Stimulated activated CD4-positive, alpha-beta T cell treated with anti-CD3 and anti-CD28 coated beads, Interleukin-1b, Interleukin-23, amount 100 ng/mL, for 48 hours (primary cell): Measurements from ENCODE around the gene AKAP5.

Experiments
- DNase-seq: peaks from one replicate; pipeline ENCODE4 v3.0.0-alpha.2; 2020

The AKAP5 gene, protein sequence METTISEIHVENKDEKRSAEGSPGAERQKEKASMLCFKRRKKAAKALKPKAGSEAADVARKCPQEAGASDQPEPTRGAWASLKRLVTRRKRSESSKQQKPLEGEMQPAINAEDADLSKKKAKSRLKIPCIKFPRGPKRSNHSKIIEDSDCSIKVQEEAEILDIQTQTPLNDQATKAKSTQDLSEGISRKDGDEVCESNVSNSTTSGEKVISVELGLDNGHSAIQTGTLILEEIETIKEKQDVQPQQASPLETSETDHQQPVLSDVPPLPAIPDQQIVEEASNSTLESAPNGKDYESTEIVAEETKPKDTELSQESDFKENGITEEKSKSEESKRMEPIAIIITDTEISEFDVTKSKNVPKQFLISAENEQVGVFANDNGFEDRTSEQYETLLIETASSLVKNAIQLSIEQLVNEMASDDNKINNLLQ

DNA sequence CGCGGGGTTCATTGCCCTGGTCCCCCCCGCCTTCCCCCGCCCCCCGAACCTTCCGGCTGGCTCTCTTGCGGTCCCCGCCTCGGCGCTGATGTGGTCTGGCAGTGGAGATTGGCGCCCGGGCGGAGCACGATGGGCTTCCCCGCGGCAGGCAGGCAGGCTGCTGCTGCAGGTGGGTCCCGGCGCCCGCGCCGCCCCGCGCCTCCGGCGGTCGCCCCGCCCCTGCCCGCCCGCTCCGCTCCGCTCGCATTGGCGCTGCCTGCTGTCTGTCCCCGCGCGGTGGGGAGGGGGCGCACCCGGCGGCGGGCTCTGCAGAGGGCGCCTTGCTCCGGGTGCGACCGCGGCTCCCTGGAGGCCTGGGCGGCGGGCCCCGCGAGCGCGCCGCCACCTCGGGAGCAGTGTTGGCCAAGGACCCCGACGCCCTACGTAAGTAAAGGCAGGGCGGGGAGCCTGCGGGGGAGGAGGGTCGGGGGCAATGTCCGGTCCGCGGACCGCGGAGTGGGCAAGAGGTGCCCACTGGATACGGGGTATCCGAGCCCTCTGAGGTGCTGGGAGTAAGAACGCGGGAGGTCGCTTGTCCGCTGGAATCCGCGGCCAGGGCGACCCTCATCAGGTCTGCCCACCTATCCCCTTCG is at the start of gene AKAP5:
Gene AKAP5 (plus strand): TSS at position 309 of the 632 bp plus-strand sequence. CDS start 2,896 bp downstream, outside the sequence.
- peak; percentile 54 for DNase-seq

GRCh38 chr14:64416348-64416932 is 48.9 kb upstream of the AKAP5 start:
- no peak for DNase-seq

DNA sequence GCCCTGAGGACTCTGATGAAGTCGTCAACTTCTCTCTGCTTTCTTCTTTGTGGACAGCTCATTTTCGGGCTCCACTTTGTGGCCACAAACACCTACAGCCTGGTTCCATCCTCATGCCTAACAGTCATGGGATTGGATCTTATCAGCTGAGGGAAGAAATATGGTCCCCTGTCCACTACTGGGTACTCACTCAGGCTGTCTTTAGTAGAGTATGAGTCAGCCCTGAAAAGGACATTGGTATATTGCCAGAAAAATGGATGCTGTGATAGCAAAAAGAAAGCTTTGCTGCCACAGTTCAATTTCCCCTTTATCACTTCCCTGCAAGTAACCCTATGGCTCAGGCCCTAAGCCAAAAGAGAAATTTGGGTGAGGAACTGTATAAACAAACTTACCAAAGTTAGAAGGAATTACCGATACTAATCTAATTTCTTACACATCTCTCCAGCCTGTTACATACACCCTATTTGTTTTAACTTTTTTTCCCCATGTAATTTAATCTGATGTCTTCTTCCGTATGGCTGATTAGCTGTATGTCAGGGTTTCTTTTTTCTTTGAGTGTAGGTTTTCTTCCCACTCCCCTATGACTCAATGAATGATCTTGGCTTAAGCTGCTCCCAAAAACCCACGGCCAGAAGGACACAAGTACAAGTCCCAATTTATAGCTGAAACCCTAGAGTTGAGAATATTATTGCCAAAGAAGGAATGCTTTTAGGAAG is 48.1 kb upstream of the AKAP5 start:
- no peak for DNase-seq

GRCh38 chr14:64417771-64418125 is 47.6 kb upstream of the AKAP5 start:
- no peak for DNase-seq

GRCh38 chr14:64419003-64419402 is 46.3 kb upstream of the AKAP5 start:
- DNase-seq, result no peak

GRCh38 chr14:64421166-64421565 is 44.1 kb upstream of the AKAP5 start:
- DNase-seq, result no peak

- no peak for DNase-seq
Observed at GRCh38 chr14:64422005-64422404, 43.3 kb upstream of the AKAP5 start.

- no peak for DNase-seq
Observed at GRCh38 chr14:64422756-64423155, 42.5 kb upstream of the AKAP5 start.

- peak; percentile 18 for DNase-seq
Observed at GRCh38 chr14:64423987-64424386, 41.3 kb upstream of the AKAP5 start.

DNA sequence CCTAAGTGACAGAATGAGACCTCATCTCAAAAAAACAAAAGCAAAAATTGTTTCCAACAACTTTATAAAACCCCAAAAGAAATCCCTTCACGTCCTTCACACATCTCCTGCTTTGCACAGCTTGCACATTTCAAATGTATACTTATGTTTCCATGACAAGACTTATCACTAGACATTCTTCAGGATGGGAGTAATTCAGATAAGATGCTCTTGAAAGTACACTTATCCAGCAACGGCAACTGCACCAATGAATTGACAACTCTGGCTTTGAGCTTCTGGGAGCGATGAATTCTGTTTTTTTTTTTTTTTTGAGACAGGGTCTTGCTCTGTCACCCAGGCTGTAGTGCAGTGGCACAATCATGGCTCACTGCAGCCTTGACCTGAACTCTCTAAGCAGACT is 30.8 kb upstream of the AKAP5 start:
- no peak for DNase-seq

DNA sequence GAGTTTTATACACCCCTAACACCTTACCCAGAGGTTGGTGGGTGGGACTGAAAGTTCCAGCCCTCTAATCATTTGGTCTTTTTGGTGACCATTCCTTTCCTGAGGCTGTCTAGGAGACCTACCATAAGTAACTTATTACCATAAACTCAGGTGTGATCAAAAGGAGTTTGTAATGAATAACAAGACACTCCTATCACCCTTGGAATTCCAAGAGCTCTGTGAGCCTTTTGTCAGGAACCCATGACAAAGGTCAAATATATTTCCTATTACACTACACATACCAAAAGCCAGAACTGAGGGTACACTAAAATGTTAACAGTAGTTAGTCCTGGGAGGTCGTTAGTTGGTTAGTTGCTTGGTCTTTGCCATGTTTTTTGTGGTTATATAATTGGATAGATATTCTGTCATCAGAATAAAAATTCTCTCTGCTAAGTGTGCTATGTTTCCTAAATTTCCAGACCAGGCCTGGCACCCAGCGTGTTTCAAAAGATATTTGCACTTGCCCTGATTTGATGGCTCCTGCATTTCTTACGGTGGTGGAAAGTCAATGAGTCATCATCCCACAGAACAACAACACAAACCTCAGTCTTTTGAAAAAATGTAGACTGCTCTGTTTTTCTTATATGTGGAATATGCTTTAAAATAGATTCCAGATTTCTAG is 27.0 kb upstream of the AKAP5 start:
- no peak for DNase-seq

GRCh38 chr14:64439141-64439540 is 26.2 kb upstream of the AKAP5 start:
- no peak for DNase-seq

- no peak for DNase-seq
Observed at GRCh38 chr14:64440494-64440893, 24.8 kb upstream of the AKAP5 start.

DNA sequence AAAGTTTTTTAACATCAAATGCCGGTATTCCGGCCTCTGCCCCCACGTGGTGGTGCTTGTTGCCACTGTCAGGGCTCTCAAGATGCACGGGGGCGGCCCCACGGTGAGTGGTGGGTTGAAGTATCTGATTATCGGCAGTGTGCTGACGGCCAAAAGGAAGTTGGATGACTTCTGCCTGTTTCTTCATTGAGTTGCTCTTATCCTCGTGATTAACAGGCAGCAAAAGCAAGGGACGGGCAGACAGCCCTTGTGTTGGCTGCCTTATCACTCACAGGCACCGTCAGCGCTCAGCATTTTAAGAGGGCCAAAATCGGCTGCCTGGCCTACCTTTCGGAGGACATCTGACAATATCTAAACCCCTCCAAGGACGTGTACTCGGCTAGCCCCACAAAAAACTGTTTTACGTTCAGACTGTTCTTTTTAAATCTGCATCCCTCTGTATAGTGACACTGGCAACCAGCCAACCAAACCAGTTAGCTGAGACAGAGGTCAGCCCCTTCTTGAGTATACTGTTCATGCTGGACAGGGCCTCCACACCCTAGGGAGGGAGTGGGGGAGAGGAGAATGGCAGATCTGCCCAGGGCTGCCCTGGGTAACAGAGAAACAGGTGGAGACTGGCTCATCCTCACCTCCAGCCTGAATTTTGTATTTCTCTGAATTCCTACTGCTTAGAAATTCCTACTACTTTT is 22.9 kb upstream of the AKAP5 start:
- DNase-seq, result no peak

GRCh38 chr14:64444140-64444539 is 21.2 kb upstream of the AKAP5 start:
- no peak for DNase-seq

DNA sequence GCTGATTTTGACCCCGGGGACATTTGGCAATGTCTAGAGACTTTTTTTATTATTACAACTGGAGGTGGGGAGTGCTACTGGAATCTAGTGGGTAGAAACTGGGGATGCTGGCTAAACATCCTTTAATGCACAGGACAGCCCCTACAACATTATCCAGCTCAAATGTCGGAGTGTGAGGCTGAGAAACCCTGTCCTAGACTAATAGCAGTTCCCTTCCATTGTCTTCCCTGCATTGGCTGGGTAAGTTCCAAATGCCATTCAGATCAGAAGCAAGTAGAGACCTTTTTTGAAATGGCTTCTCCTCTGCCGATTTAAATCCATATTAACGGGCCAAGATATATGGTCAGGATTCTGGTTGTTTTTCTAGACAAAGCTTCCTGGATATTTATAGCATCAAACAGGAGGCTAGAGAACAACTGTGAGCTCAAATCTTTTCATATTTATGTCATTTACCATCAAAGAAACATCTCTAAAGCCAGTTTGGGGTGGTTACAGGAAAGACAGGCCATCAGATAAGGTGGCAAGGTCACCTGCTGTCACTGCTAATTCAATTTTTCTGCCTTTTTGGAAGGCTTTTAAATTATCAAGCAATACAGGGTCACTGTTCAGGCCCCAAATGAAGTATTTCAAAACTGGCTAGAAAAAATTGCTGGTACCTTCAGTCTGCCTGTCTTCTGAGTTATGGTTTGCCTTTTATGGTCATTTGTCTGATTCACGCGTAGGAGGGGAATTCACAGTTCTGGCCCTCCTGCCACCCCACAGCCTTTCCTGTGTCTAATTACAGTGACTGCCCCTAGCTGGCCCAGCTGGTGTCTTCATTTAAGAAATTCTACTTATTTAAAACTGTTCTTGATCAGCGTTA is 20.1 kb upstream of the AKAP5 start:
- peak; percentile 39 for DNase-seq

GRCh38 chr14:64447876-64448670 is 17.2 kb upstream of the AKAP5 start:
- no peak for DNase-seq

DNA sequence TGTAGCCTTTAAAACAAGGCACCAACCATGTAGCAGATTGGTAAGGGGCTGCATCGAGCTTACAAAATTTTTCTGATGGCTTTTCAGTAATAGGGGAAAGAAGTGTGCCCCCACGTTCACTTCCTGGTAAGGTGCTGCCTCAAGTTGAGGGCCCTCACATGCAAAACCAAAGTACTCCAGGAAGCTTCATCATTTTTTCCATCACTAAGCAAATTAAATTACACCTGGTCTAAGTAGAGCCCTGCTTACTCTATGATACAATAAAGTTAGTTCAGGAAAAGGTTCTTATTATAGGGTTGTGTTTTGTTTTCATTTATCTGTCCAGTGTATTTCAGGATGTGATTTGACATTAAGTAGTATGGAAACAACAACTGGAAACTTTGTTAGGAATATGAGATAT is 15.0 kb upstream of the AKAP5 start:
- DNase-seq, result no peak

GRCh38 chr14:64454671-64455070 is 10.6 kb upstream of the AKAP5 start:
- DNase-seq, result no peak

DNA sequence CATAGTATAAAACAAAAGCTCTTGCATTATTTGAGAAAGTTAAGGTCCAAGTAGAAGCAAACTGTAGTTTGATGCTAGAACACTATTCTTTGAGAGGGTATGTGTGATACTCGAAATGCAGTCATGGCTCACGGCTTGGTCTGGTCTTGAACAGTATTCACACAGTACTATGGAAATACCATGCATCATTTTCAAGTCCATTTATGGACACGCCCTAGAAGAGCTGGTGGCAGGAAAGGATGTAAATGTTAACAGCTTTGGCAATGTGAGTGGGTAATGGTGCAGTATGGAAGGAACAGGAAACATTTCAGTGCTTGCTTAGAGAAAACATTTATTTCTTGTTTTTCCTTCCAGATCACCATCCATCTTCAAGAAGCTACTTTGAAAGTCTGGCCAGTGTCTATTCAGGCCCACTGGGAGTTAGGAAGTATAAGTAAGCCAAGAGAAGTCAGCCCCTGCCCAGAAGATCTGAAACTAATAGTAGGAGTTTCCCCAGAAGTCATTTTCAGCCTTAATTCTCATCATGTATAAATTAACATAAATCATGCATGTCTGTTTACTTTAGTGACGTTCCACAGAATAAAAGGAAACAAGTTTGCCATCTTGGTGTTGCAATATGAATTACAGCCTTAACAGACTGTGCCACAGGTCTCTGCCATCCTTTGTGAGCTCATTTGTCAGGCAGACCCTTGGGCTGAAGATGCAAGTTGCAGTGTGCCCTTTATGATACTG is 5.7 kb upstream of the AKAP5 start:
- DNase-seq, result no peak
